NCI-H460 (cell line): Measurements from ENCODE around the gene GPANK1. TPM values are rescaled to one million over a fixed set of nuclear protein-coding genes. Genes with fewer than 3 reads are reported as not detected.

Source experiments
- DNase-seq: peaks from one replicate; pipeline ENCODE4 v3.0.0-alpha.2; 2016; ENCODE audit warnings: low read depth; ENCODE audit errors: extremely low read depth
- total RNA-seq: library from RNA; depleted of rRNA; stranded (reverse); fragments of >200 nt; shearing (Covaris generic); gene quantifications from 2 replicates; pipeline ENCODE4 v1.2.3, GENCODE V29; 2014

Gene GPANK1
- total RNA-seq, 1 experiment from 2014 or later: 11.7 TPM

GRCh38 chr6:31643818-31644454, 20.9 kb downstream of the GPANK1 start:
- no peak for DNase-seq

- DNase-seq: no peak
Observed at GRCh38 chr6:31642798-31643570, 21.8 kb downstream of the GPANK1 start.

GRCh38 chr6:31641370-31641769, 23.4 kb downstream of the GPANK1 start:
- DNase-seq: no peak

GRCh38 chr6:31640612-31641011, 24.2 kb downstream of the GPANK1 start:
- no peak for DNase-seq

GRCh38 chr6:31639449-31639861, 25.3 kb downstream of the GPANK1 start:
- no peak for DNase-seq

- DNase-seq: no peak
Observed at GRCh38 chr6:31639043-31639442, 25.8 kb downstream of the GPANK1 start.

GRCh38 chr6:31636698-31637596, 27.9 kb downstream of the GPANK1 start:
- no peak for DNase-seq

GRCh38 chr6:31634969-31635575, 29.7 kb downstream of the GPANK1 start:
- DNase-seq: no peak

GRCh38 chr6:31634131-31634530, 30.7 kb downstream of the GPANK1 start:
- no peak for DNase-seq

GRCh38 chr6:31633447-31633846, 31.4 kb downstream of the GPANK1 start:
- no peak for DNase-seq

- no peak for DNase-seq
Observed at GRCh38 chr6:31632279-31632946, 32.4 kb downstream of the GPANK1 start.

- no peak for DNase-seq
Observed at GRCh38 chr6:31631681-31632278, 33.0 kb downstream of the GPANK1 start.

- no peak for DNase-seq
Observed at GRCh38 chr6:31631209-31631608, 33.6 kb downstream of the GPANK1 start.

- no peak for DNase-seq
Observed at GRCh38 chr6:31630177-31630934, 34.4 kb downstream of the GPANK1 start.

GRCh38 chr6:31629014-31629413, 35.8 kb downstream of the GPANK1 start:
- no peak for DNase-seq

- no peak for DNase-seq
Observed at GRCh38 chr6:31627690-31628287, 37.0 kb downstream of the GPANK1 start.

- no peak for DNase-seq
Observed at GRCh38 chr6:31626952-31627351, 37.8 kb downstream of the GPANK1 start.

GRCh38 chr6:31624070-31624469, 40.7 kb downstream of the GPANK1 start:
- no peak for DNase-seq

- DNase-seq: no peak
Observed at GRCh38 chr6:31622684-31623091, 42.1 kb downstream of the GPANK1 start.
